HG03103 (cell line): ENCODE measurements around the gene ELL3.
"Not testable (repeated sequence)": the region's sequence is repeated elsewhere in the genome, so short reads cannot be mapped to it uniquely, and the experiment has no call there.

Experiments
- ATAC-seq: cut with Tn5 transposase; IDR thresholded peaks from one replicate; pipeline ENCODE4 v1.9.1; 2021; ENCODE audit warnings: low read depth; ENCODE audit not compliant: unreplicated experiment

Gene ELL3

DNA sequence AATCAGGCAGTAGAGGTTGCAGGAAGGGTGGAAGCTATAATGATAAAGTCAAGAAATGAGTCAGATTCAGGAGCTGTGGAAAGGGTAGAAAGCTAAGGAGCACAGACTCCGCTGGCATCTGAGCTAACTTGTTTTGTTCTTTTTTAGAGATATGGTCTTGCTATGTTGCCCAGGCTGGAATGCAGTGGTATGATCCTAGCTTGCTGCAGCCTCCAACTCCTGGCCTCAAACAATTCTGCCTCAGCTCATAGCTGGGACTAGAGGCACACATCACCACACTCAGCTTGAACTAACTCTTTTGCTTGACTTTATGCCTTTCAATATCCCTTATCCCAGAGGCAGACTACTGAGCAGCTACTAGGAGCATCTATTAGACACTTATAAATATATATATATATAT lies 50.5 kb downstream of the ELL3 start:
- not testable (repeated sequence) for ATAC-seq

- ATAC-seq = no peak
Measured at GRCh38 chr15:43723151-43723550, 53.6 kb downstream of the ELL3 start.
